GM19193 (cell line): ENCODE measurements around the gene MCU.

Experiments used
- POLR2A ChIP-seq: IDR thresholded peaks from 4 replicates; pipeline ENCODE4 v1.6.1; 2011; ENCODE audit not compliant: insufficient read depth, insufficient read length; ENCODE audit errors: extremely low read depth

MCU gene

DNA sequence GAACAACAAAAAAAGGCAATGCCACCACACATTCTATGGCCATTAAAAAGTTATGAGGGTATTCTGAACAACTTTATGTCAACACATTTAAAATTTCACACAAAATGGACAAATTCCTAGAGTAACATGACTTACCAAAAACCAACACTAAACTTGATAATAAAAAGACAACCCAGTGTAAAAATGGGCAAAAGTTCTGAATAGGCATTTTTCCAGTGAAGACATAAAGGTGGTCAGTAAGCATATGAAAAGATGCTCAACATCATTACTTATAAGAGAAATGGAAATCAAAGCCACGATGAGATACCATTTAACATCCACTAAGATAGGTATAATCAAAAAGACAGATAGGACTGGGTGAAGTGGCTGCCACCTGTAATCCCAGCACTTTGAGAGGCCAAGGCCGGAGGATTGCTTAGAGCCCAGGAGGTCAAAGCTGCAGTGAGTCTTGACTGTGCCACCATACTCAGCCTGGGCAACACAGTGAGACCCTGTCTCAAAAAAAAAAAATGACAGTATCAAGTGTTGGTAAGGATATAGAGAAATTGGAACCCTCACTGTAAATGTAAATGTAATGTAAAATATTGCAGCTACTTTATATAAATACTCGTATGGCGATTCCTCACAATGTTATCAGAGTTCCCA is 130.5 kb downstream of the MCU start:
- TF ChIP-seq POLR2A = no peak

GRCh38 chr10:72825163-72825562 is 133.2 kb downstream of the MCU start:
- TF ChIP-seq POLR2A = no peak

DNA sequence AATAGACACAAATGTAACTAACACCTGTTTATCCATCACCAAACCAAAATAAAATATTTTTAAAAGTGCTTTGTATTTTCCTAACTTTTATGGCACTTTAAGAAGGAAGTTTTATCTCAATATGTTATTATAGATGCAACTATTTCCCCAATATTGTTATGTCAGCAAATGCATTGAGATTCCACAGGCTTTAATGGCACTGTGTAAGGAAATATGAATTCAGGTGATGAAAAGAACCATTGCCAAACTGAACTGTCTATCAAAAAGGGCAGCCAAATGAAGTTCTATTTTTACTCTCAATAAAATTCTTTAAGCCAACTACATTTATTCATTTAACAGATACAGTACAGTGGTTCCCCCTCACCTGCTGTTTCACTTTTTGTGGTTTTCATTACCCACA is 134.4 kb downstream of the MCU start:
- TF ChIP-seq POLR2A = no peak

DNA sequence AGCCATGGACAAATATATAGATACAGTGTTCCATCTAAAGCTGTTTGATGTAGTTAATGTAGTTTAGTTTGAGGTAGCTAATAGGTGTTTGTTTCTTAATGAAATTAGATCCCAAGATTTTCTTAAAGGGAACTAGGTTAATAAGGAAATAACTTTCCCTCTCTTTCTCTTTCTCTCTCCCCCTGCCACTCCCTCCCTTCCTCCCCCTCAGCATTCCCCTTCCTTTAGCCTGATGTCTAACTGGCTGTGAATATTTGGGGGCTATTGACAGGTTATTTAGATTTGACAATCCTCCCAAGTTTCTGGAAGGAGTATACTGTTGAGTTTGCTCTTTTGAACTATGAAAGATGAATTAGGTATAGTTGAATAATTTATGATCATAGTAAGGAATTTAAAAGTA is 136.4 kb downstream of the MCU start:
- no peak for TF ChIP-seq POLR2A

GRCh38 chr10:72830625-72831024 is 138.7 kb downstream of the MCU start:
- no peak for TF ChIP-seq POLR2A

DNA sequence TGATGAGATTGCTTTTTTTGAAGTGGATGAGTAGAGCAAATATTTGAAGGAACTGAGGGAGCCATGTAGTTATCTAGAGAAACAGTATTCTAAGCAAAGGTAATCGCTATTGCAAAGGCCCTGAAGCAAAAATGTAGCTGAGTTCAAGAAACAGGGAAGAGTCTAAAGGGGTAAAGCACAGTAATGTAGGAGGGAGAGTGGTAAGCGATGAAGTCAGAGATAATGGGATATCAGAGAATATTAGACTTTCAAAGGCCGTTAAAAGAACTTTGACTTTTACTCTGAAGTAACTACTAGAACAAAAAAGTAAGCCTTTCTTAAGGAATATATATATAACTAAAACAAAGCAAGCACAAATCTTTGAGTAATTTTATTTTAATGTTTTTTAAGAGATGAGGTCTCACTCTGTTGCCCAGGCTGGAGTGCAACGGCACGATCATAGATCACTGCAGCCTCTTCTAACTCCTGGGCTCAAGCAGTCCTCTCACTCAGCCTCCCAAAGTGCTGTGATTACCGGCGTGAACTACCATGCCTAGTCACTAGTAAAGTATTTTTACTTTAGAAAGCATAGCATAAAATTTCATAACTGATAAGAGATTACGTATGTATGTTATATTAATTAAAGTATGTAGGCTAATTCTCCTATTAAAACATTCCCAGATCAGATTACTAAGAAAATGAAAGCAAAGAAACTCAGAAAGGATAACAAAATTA is 139.9 kb downstream of the MCU start:
- TF ChIP-seq POLR2A = no peak

- no peak for TF ChIP-seq POLR2A
Measured at GRCh38 chr10:72832701-72833100, 140.8 kb downstream of the MCU start.

- TF ChIP-seq POLR2A = no peak
Measured at GRCh38 chr10:72834183-72834825, 142.4 kb downstream of the MCU start.

DNA sequence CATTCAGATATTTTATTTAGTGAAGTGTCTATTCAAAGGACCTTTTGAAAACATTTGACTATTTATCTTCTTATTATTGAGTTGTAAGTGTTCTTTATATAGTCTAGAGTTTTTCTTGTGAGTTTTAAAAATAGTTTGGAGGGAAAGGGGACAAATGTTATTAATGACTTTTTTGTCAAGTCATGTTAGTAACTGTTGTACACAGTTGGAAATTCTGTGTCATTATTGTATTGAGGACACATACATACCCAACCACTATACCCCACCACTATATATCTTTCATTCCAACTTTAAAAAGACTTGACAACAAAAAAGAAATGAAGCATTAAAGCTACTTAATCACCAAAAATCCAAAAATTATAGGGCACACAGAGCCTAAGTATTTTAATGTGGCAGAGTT is 148.4 kb downstream of the MCU start:
- TF ChIP-seq POLR2A = no peak

DNA sequence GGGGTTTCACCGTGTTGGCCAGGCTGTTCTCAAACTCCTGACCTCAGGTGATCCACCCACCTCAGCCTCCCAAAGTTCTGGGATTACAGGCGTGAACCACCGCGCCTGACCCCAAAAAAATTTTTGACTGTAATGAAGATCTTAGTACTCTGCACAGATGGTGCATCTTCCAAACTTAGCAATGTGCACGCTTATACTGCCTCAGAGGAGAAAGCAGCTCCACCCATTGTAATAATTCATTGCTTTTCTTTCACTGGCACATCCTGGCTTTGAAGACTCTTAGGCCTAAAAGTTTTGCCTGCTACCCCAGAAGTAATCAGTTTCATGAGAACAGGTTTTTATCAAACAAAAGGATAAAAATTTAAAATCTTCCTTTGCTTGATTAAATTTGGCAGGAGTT is 149.5 kb downstream of the MCU start:
- no peak for TF ChIP-seq POLR2A

DNA sequence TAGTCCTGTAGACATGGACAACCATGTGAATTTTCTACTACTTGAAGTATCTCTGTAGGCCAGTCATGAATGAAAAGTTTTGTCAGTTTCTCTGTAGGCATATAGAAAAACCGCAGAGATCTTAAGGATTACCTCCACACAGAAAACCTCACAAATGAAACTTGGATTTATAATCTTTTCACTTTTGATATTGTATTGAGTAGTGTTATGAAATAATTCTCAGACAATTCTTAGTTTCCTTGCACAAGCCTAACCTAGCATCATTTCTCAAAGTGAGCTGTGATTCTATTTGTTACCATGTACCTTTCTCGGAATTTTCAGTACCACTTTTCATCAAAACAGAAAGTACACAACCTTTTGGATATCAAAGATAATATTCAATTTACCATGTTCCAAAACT is 150.2 kb downstream of the MCU start:
- TF ChIP-seq POLR2A = no peak

DNA sequence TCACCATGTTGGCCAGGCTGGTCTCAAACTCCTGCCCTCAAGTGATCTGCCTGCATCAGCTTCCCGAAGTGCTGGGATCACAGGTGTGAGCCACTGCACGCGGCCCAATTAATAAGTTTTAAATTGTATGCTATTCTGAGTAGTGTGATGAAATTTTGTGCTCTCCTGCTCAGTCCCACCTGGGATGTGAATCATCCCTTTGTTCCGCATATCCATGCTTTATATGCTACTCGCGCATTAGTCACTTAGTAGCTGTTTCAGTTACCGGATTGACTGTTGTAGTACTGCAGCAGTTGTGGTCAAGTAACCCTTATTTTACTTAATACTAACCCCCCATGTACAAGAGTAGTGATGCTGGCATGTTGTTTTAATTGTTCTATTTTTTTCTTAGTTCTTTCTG is 154.3 kb downstream of the MCU start:
- TF ChIP-seq POLR2A = no peak

GRCh38 chr10:72847681-72848080 is 155.7 kb downstream of the MCU start:
- TF ChIP-seq POLR2A = no peak

- TF ChIP-seq POLR2A = no peak
Measured at GRCh38 chr10:72850861-72851260, 158.9 kb downstream of the MCU start.

DNA sequence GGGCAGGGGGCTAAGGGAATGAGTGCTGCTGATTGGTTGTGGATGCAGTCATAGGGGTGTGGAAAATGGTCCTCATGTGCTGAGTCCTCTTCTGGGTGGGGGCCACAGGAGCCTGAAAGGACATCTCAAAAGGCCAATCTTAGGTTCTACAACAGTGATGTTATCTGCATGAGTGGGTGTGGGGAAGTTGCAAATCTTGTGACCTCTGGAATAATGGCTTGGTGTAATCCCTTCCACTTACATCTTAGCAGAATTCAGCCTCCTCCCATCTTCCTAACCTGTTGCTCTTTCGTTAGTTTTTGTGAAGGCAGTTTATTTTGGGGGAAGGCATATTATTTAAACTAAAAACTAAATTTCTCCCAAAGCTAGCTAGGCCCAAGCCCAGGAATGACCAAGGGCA is 159.6 kb downstream of the MCU start:
- TF ChIP-seq POLR2A = no peak

GRCh38 chr10:72852508-72852907 is 160.6 kb downstream of the MCU start:
- no peak for TF ChIP-seq POLR2A

- no peak for TF ChIP-seq POLR2A
Measured at GRCh38 chr10:72855129-72855528, 163.2 kb downstream of the MCU start.

- no peak for TF ChIP-seq POLR2A
Measured at GRCh38 chr10:72855790-72856189, 163.8 kb downstream of the MCU start.
